Upper lobe of left lung (tissue), 6 donors: ENCODE results near the gene TMEM245. TPM values are rescaled to one million over a fixed set of nuclear protein-coding genes. Genes with fewer than 3 reads are reported as not detected.
A peak's percentile ranks its signal among the peaks of the same experiment; 100 is the strongest.

Experiments used
- ATAC-seq, 2 donors: fragments of 200-7000 bp; cut with Tn5 transposase; one replicate each; pipeline ENCODE4 v1.9.1; 2022; ENCODE audit warnings: mild to moderate bottlenecking in 2 of 2, moderate library complexity in 2 of 2; ENCODE audit not compliant: low FRiP score in 2 of 2
- DNase-seq, 2 donors: peaks; one replicate each; pipeline ENCODE4 v3.0.0-alpha.2; 2019 to 2020
- H3K27ac ChIP-seq, 4 donors: fragments of 200-600 bp; sonication (generic); one replicate each; pipeline ENCODE4 v1.5.1; 2016 to 2019
- H3K27me3 ChIP-seq, 4 donors: fragments of 200-600 bp; sonication (generic); one replicate each; pipeline ENCODE4 v1.5.1; 2017 to 2019
- H3K36me3 ChIP-seq, 4 donors: fragments of 200-600 bp; sonication (generic); one replicate each; pipeline ENCODE4 v1.5.1; 2016 to 2019
- H3K4me1 ChIP-seq, 4 donors: fragments of 200-600 bp; sonication (generic); one replicate each; pipeline ENCODE4 v1.5.1; 2018 to 2019
- H3K4me3 ChIP-seq, 4 donors: fragments of 200-600 bp; sonication (generic); one replicate each; pipeline ENCODE4 v1.5.1; 2017 to 2019; ENCODE audit warnings: mild to moderate bottlenecking in 2 of 4, moderate library complexity in 1 of 4
- H3K9me3 ChIP-seq, 4 donors: fragments of 200-600 bp; sonication (generic); one replicate each; pipeline ENCODE4 v1.5.1; 2018 to 2019
- EP300 ChIP-seq, 4 donors: sonication (generic); formaldehyde crosslinking; IDR thresholded peaks; one replicate each; pipeline ENCODE4 v1.5.1; 2017; ENCODE audit warnings: antibody characterized with exemption in 4 of 4, control low read depth in 2 of 4
- POLR2A ChIP-seq, 4 donors: fragments of 450-650 bp; IDR thresholded peaks; one replicate each; pipeline ENCODE4 v1.5.1; 2016 to 2017; ENCODE audit warnings: antibody characterized with exemption in 4 of 4, mild to moderate bottlenecking in 2 of 4
- POLR2AphosphoS5 ChIP-seq, 2 donors: sonication (generic); formaldehyde crosslinking; IDR thresholded peaks; one replicate each; pipeline ENCODE4 v1.5.1; 2017; ENCODE audit warnings: antibody characterized with exemption in 2 of 2
- WGBS, 2 donors: methylation state at CpG; one replicate each; pipeline ENCODE4 v1.1.5; 2017 to 2018; 5-methylcytosine and 5-hydroxymethylcytosine counted together
- total RNA-seq, 6 donors: library from RNA; depleted of rRNA in 4 of 6; stranded (reverse); fragments of >200 nt in 4 of 6; gene quantifications; one replicate each; pipeline versions ENCODE4 v1.1.0 to v1.2.1, GENCODE V29; 2016 to 2021
- TF ChIP-seq, protein P1 (sequence below), 6 experiments: fragments of 450-650 bp in 4 of 6; fragments of 200-600 bp in 2 of 6; sonication (generic) in 2 of 6; IDR thresholded peaks; one replicate each; pipeline ENCODE4 v1.5.1; 2016 to 2019; ENCODE audit warnings: antibody characterized with exemption in 6 of 6
- donor health status: DM: no; HTN: no; CAD: no; lungs with moderate emphysema.
- donor health status: DM: no; HTN: yes; CAD: no; lungs with severe emphysema.

TMEM245 gene
- total RNA-seq, 6 donors from 2014 or later: 54.5 to 203 (median 88.7) TPM

DNA sequence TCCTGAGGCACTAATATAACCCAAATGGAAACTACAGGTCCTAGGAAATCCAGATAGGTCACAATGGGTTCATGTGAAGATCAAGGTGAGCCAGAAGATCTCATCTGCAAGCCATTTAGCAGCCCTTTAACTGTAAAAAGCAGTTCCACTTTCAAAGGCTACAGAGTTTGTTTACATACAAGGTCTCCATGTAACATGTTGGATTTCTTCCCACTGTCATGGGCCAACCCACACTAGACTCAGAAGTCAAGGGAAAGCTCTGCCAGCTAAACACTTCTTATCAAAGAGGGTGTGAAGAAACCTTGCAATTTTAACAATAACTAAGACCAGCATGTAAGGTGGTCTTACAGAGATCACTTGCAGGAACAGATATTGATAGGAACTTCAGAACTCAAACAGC is 102.7 kb downstream of the TMEM245 start:
- Histone ChIP-seq H3K9me3 (no peaks in the 10 kb centered on the region), H3K4me1 (peaks cover 14 to 52% (median 23%) of the 10 kb centered on the region in 4 donors), H3K4me3 (no peak overlapping the region), H3K27me3 (no peaks in the 10 kb centered on the region), H3K36me3 (peaks cover 0 to 12% (median 5%) of the 10 kb centered on the region in 4 donors), H3K27ac (peak overlapping the region in 2 of 4 donors; percentile 5 to 19)
- ATAC-seq: no peak
- DNase-seq: no peak
- TF ChIP-seq POLR2A (IDR thresholded peaks at IDR 0.05) (no peak), EP300 (IDR thresholded peaks at IDR 0.05) (no peak), POLR2AphosphoS5 (IDR thresholded peaks at IDR 0.05) (no peak)
- TF ChIP-seq, protein P1, sequence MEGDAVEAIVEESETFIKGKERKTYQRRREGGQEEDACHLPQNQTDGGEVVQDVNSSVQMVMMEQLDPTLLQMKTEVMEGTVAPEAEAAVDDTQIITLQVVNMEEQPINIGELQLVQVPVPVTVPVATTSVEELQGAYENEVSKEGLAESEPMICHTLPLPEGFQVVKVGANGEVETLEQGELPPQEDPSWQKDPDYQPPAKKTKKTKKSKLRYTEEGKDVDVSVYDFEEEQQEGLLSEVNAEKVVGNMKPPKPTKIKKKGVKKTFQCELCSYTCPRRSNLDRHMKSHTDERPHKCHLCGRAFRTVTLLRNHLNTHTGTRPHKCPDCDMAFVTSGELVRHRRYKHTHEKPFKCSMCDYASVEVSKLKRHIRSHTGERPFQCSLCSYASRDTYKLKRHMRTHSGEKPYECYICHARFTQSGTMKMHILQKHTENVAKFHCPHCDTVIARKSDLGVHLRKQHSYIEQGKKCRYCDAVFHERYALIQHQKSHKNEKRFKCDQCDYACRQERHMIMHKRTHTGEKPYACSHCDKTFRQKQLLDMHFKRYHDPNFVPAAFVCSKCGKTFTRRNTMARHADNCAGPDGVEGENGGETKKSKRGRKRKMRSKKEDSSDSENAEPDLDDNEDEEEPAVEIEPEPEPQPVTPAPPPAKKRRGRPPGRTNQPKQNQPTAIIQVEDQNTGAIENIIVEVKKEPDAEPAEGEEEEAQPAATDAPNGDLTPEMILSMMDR (IDR thresholded peaks at IDR 0.05): no peak

DNA sequence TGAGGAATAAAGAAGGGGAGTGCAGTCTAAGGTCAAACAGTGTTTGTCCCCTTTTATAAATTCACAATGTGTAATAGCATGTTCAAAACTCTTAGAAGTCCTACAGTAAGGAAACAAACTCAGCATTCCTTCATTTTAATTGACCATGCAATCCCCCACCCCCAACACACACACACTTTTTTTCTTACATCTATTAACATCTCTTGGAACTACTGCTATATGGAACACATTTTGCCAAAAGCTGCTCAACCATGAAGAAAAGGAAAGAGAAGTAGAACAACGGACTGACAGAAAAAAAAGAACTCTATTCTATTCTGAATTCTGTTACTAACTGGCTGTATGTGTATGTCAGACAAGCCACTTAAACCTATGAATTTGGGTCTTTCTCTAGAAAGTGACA is 103.6 kb downstream of the TMEM245 start:
- H3K27ac ChIP-seq: no peak overlapping the region
- ATAC-seq (no peak), DNase-seq (no peak)
- peaks cover 23 to 54% (median 30%) of the 10 kb centered on the region in 4 donors for H3K4me1 ChIP-seq
- H3K4me3 ChIP-seq: no peak overlapping the region
- TF ChIP-seq POLR2A (IDR thresholded peaks at IDR 0.05) (no peak), EP300 (IDR thresholded peaks at IDR 0.05) (no peak), POLR2AphosphoS5 (IDR thresholded peaks at IDR 0.05) (no peak)
- TF ChIP-seq, protein P1 (IDR thresholded peaks at IDR 0.05): no peak
- no peaks in the 10 kb centered on the region for H3K9me3 ChIP-seq
- H3K36me3 ChIP-seq: peaks cover 0 to 12% (median 5%) of the 10 kb centered on the region in 4 donors
- WGBS, 2 donors: 92 to 97% methylated on average over 1 of the region's 1 CpG
- no peaks in the 10 kb centered on the region for H3K27me3 ChIP-seq

DNA sequence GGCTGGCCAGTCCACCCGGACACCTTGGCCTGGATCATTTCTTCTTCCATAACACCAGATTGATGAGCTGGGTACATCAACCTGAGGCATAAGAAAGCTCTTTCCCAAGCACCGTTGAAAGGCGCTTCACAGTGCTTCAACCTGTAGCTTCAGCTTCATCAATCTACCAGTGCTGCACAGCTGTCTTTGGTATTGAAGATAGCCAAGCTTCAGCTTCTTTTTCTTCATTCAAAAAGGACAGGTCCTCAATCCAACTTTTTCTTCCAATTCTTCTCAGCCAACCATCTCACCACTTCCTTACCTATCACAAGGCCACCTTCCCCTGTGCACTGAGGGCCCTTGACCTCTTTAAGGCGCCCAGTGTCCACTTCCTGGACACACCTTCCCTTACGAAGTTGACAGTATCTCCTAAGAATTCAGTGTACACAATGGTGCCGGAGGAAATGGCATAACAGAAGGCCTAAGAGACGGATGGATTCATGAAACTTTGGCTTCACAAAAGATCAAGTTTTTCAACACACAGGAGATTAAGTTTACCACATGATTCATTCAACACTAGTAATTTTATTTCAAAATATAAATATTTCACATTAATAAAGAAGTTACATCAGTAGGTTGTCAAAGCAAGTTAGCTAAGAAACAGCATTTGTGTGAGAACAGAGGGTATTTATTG is 105.0 kb downstream of the TMEM245 start:
- DNase-seq (peak in 1 of 2 donors; percentile 52), ATAC-seq (no peak)
- Histone ChIP-seq H3K27me3 (no peaks in the 10 kb centered on the region), H3K4me1 (peaks cover 24 to 59% (median 37%) of the 10 kb centered on the region in 4 donors), H3K27ac (peak overlapping the region; percentile 86 to 98 (median 92)), H3K9me3 (no peaks in the 10 kb centered on the region), H3K36me3 (peaks cover 0 to 7% (median 2%) of the 10 kb centered on the region in 4 donors), H3K4me3 (no peak overlapping the region)
- peak in 1 of 2 donors; percentile 38 for TF ChIP-seq POLR2AphosphoS5 (IDR thresholded peaks at IDR 0.05)
- no peak for TF ChIP-seq EP300 (IDR thresholded peaks at IDR 0.05)
- no peak for TF ChIP-seq POLR2A (IDR thresholded peaks at IDR 0.05)
- 55 to 56% methylated on average over 7 of the region's 7 CpGs for WGBS, 2 donors

DNA sequence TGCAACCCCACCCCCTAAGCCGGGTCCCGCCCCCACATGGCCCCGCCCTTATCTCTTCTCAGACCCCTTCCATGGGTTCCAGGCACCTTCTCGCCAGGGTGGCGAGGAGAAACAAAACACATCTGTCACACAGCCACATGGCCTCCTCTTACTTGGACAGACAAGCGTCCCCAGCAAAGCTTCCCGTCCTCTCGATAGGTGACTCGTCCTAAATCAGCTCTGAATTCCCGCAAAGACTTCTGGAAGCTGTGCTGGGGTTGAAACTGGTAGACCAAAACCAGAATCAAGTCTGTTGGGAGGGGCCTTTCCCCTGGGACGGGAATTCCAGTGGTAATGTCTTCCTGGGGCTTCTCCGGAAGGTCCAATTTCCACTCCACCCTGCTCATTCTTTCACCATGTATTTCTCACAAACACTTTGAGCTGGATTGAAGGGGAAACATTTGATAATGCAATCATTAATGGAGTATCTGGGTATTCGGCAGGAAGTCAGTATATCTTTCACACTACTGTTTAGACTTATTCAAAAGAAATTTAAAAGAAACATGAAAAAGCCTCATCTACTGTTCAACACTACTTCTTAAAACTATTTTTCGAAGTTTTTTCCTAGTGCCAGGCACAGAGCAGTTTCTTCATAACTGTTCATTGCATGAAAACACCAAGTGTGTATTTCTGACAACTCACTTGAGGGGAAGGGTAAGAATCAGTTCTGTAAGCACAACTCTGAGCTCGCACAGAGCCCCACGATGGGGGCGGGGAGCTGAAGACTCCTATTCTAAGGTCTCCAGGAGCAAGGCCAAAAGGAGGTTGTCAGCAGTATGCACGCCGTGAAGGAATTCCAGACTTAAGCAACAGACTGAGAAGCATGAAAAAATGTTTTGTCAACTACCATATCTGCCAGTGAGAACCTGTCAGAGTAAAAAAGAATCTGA is 105.8 kb downstream of the TMEM245 start:
- H3K9me3 ChIP-seq: no peaks in the 10 kb centered on the region
- peak in 1 of 2 donors; percentile 51 for DNase-seq
- TF ChIP-seq POLR2AphosphoS5 (IDR thresholded peaks at IDR 0.05) (no peak), EP300 (IDR thresholded peaks at IDR 0.05) (peak in 1 of 4 donors; percentile 11)

DNA sequence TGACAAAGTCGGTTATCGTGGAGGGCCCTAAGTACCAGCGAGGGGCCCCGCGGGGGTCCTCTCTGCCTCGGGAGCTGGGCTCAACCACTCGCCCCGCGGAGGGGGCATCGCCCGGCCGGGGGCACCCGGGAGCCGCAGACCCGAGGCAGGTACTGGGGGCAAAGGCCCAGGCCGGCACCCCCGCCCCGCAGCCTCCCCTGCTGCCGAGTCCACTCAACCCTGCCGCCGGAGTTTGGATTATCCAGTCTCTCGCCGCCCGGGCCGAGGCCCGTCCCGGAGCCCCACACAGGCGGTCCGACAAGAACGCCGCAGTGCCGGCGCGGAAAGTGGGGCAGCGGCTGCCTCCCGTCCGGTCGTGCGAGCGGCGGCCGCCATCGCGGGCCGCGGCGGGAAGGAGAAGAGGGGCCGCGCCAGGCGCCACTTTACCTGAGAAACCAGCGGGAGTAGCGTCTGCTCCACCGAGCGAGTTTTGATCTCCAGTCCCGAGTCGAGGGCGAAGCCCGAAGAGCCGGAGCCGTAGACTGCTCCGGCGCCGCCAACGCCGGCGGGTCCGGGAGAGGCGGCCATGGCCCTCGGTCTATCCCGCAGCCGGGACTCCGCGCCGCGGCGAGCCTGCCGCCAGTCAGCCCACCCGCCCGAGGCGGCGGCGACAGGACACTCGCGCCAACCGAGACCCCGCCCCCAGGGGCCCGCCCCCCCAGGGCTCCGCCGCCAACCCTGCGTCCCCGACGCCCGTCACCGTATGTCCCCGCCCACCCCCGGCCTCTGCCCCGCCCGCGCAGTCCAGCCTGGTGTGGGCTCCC is 106.7 kb downstream of the TMEM245 start, which contains the start of gene CTNNAL1:
TSS of gene CTNNAL1 (minus strand) at position 624 of the 803 bp plus-strand sequence. CDS start at position 567, 57 bp downstream.
- H3K9me3 ChIP-seq: no peaks in the 10 kb centered on the region
- H3K27ac ChIP-seq: peak within 1 kb of the TSS; percentile 86 to 98 (median 92)
- peaks cover 24 to 58% (median 36%) of the 10 kb centered on the region in 4 donors for H3K4me1 ChIP-seq
- no peaks in the 10 kb centered on the region for H3K27me3 ChIP-seq
- H3K4me3 ChIP-seq: peak within 1 kb of the TSS; percentile 71 to 91 (median 75)
- peak; percentile 95 to 99 for DNase-seq
- no peaks in the 10 kb centered on the region for H3K36me3 ChIP-seq
- TF ChIP-seq POLR2A (IDR thresholded peaks at IDR 0.05) (peak in 3 of 4 donors; percentile 83 to 84 (median 84)), POLR2AphosphoS5 (IDR thresholded peaks at IDR 0.05) (peak; percentile 67 to 94), EP300 (IDR thresholded peaks at IDR 0.05) (no peak)
- peak; percentile 97 for ATAC-seq
- WGBS, 2 donors: 0% methylated on average over 19 to 39 of the region's 99 CpGs

More for the DNA sequence above, 105.8 kb downstream of the TMEM245 start:
- Histone ChIP-seq H3K4me1 (peaks cover 24 to 59% (median 37%) of the 10 kb centered on the region in 4 donors), H3K27ac (peak overlapping the region; percentile 86 to 98 (median 92)), H3K36me3 (peaks cover 0 to under 1% (median 0%) of the 10 kb centered on the region in 4 donors), H3K4me3 (peak overlapping the region; percentile 18 to 77 (median 72)), H3K27me3 (no peaks in the 10 kb centered on the region)
- ATAC-seq: peak in 1 of 2 donors; percentile 36
- WGBS, 2 donors: 16 to 39% methylated on average over 9 to 17 of the region's 19 CpGs
